B cell (primary cell): ENCODE results near the gene KLHL6. TPM values are rescaled to one million over a fixed set of nuclear protein-coding genes. Genes with fewer than 3 reads are reported as not detected.

ENCODE experiments used
- ATAC-seq: fragments of 200-7000 bp; cut with Tn5 transposase; one replicate; pipeline ENCODE4 v1.10.0; 2021; ENCODE audit warnings: low read depth, mild to moderate bottlenecking, moderate number of reproducible peaks, moderate library complexity
- CTCF ChIA-PET: fragments of 350-600 bp; sonication (Branson Sonifier 250); formaldehyde crosslinking; loops from one replicate; lab custom pipeline; 2021; ENCODE audit warnings: antibody characterized with exemption, inconsistent platforms; lab: Charles Lee
- POLR2A ChIA-PET: fragments of 350-600 bp; sonication (Branson Sonifier 250); formaldehyde crosslinking; loops from one replicate; lab custom pipeline; 2021; ENCODE audit warnings: antibody characterized with exemption; lab: Charles Lee
- DNase-seq: peaks from one replicate; pipeline ENCODE4 v3.0.0; 2013
- H2AFZ ChIP-seq: 2 replicates; pipeline ENCODE4 v1.6.1; 2012; ENCODE audit warnings: mild to moderate bottlenecking, low read depth, low read length; ENCODE audit not compliant: insufficient read depth, poor library complexity, severe bottlenecking
- H3K27ac ChIP-seq, 2 donors: 1 replicate in 1 of 2; 2 replicates in 1 of 2; pipeline ENCODE4 v1.5.1; 2012 to 2013; ENCODE audit warnings: low read length in 2 of 2, mild to moderate bottlenecking in 2 of 2, moderate library complexity in 1 of 2
- H3K27me3 ChIP-seq, 4 experiments: fragments of 200-600 bp in 1 of 4; sonication (generic) in 1 of 4; replicated peaks in 1 of 4; 1 replicate in 2 of 4; 2 replicates in 2 of 4; pipeline versions ENCODE4 v1.6.1 to v1.7.0; 2013 to 2016; ENCODE audit warnings: low read length in 3 of 4, mild to moderate bottlenecking in 2 of 4, mixed read lengths in 1 of 4, moderate library complexity in 1 of 4; ENCODE audit not compliant: insufficient read depth in 4 of 4, control insufficient read depth in 3 of 4; ENCODE audit errors: control extremely low read depth in 1 of 4
- H3K36me3 ChIP-seq, 2 experiments: replicated peaks in 1 of 2; 1 replicate in 1 of 2; 2 replicates in 1 of 2; pipeline versions ENCODE4 v1.6.1 to v1.7.1; 2013; ENCODE audit warnings: low read length in 1 of 2; ENCODE audit not compliant: insufficient read depth in 2 of 2, control insufficient read depth in 1 of 2; ENCODE audit errors: control extremely low read depth in 1 of 2, extremely low read depth in 1 of 2
- H3K4me1 ChIP-seq, 2 donors: fragments of 200-600 bp in 1 of 2; sonication (generic) in 1 of 2; 1 replicate in 1 of 2; 2 replicates in 1 of 2; pipeline versions ENCODE4 v1.5.1 to v1.6.1; 2013 to 2017; ENCODE audit warnings: low read length in 2 of 2; ENCODE audit not compliant: control insufficient read depth in 2 of 2, insufficient read depth in 2 of 2
- H3K4me2 ChIP-seq: replicated peaks from 2 replicates; pipeline ENCODE3; 2012; ENCODE audit warnings: mild to moderate bottlenecking, low read depth, low read length; ENCODE audit not compliant: poor library complexity, severe bottlenecking
- H3K4me3 ChIP-seq, 5 experiments: fragments of 200-600 bp in 1 of 5; sonication (generic) in 1 of 5; 1 replicate in 3 of 5; 2 replicates in 2 of 5; pipeline versions ENCODE4 v1.5.1 to v1.7.0; 2011 to 2016; ENCODE audit warnings: low read length in 4 of 5, mild to moderate bottlenecking in 4 of 5, low read depth in 2 of 5, control low read depth in 1 of 5, moderate library complexity in 1 of 5; ENCODE audit not compliant: insufficient read depth in 1 of 5; ENCODE audit errors: control extremely low read depth in 1 of 5, extremely low read depth in 1 of 5
- H3K79me2 ChIP-seq: fragments of 200-600 bp; sonication (generic); one replicate; pipeline ENCODE4 v1.6.0; 2016; ENCODE audit warnings: low read length; ENCODE audit not compliant: control insufficient read depth, insufficient read depth
- H3K9ac ChIP-seq: fragments of 200-600 bp; sonication (generic); 2 replicates; pipeline ENCODE4 v1.6.1; 2017; ENCODE audit warnings: mild to moderate bottlenecking, low read length, moderate library complexity
- H3K9me3 ChIP-seq, 3 donors: one replicate each; pipeline versions ENCODE4 v1.6.1 to v1.7.1; 2013; ENCODE audit warnings: low read length in 2 of 3; ENCODE audit not compliant: control insufficient read depth in 2 of 3, insufficient read depth in 1 of 3; ENCODE audit errors: control extremely low read depth in 1 of 3
- H4K20me1 ChIP-seq: 2 replicates; pipeline ENCODE4 v1.6.0; 2012; ENCODE audit warnings: mild to moderate bottlenecking, low read length; ENCODE audit not compliant: insufficient read depth, control insufficient read depth, poor library complexity, severe bottlenecking
- H3K27ac Mint-ChIP-seq: one replicate; pipeline ENCODE4 v1.8.0; 2021; ENCODE audit warnings: mixed read lengths
- H3K27me3 Mint-ChIP-seq: one replicate; pipeline ENCODE4 v1.8.0; 2021; ENCODE audit warnings: mixed read lengths
- H3K4me1 Mint-ChIP-seq: one replicate; pipeline ENCODE4 v1.8.0; 2021; ENCODE audit warnings: mixed read lengths
- H3K4me3 Mint-ChIP-seq: one replicate; pipeline ENCODE4 v1.8.0; 2021; ENCODE audit warnings: mixed read lengths
- H3K9me3 Mint-ChIP-seq: one replicate; pipeline ENCODE4 v1.8.0; 2022; ENCODE audit warnings: mixed read lengths; ENCODE audit not compliant: insufficient read depth
- EZH2 ChIP-seq: IDR thresholded peaks from 2 replicates; pipeline ENCODE4 v1.6.1; 2012; ENCODE audit warnings: borderline replicate concordance, low read depth, mild to moderate bottlenecking, moderate library complexity, low read length; ENCODE audit not compliant: insufficient read depth, poor library complexity, severe bottlenecking
- WGBS: methylation state at CpG from one replicate; pipeline ENCODE4 v1.1.5; 2013; ENCODE audit warnings: missing lambda C conversion rate; ENCODE audit not compliant: insufficient coverage; 5-methylcytosine and 5-hydroxymethylcytosine counted together
- intact Hi-C: fragments of 100-400 bp; cut with micrococcal nuclease; formaldehyde crosslinking; loops from one replicate; pipeline ENCODE4 v1.10.0; 2022
- polyA plus RNA-seq: library from polyadenylated mRNA; depleted of rRNA; stranded (reverse); fragments of >200 nt; gene quantifications from 2 replicates; pipeline ENCODE4 v1.2.3, GENCODE V29; 2012
- total RNA-seq, 2 donors: library from RNA; stranded (reverse); fragments of 120-200 nt in 1 of 2; gene quantifications; 1 replicate in 1 of 2; 2 replicates in 1 of 2; pipeline versions ENCODE4 v1.2.3 to v1.2.4, GENCODE V29; 2013 to 2022
- TF ChIP-seq, protein P1 (sequence below): fragments of 200-600 bp; IDR thresholded peaks from one replicate; pipeline ENCODE4 v1.8.0; 2022; ENCODE audit warnings: antibody characterized with exemption, mild to moderate bottlenecking

Gene KLHL6
- total and polyA plus RNA-seq, 2 donors (not counting 1 experiment from before 2014, with no cell fraction given), result 29.6 to 69.7 TPM

- Mint-ChIP-seq H3K27ac (no peak overlapping the region), H3K27me3 (no peaks in the 10 kb centered on the region), H3K4me1 (peaks cover 55% of the 10 kb centered on the region), H3K4me3 (no peak overlapping the region), H3K9me3 (no peaks in the 10 kb centered on the region)
- H3K79me2 ChIP-seq, result no peaks in the 10 kb centered on the region
- peaks cover 0 to 3% (median 0%) of the 10 kb centered on the region in 3 donors for H3K9me3 ChIP-seq
- no peak for ATAC-seq
- no peak for DNase-seq
- intact Hi-C loops, result no loop called here
- peaks cover 21 to 48% of the 10 kb centered on the region in 2 donors for H3K4me1 ChIP-seq
- CTCF ChIA-PET, result interaction anchor here (0.7 to 1.2 kb wide), 2 partner anchors 9 to 53 kb away, joined by 3 read pairs; no protein-coding TSS in a partner anchor
- POLR2A ChIA-PET, result no interaction called here
- H3K36me3 ChIP-seq, result no peaks in the 10 kb centered on the region
- no peak overlapping the region for H3K4me3 ChIP-seq
- H3K27me3 ChIP-seq, result peaks cover 0 to 8% (median 0%) of the 10 kb centered on the region in 4 experiments
- WGBS, result 96% methylated on average over 4 of the region's 5 CpGs
- H4K20me1 ChIP-seq, result no peaks in the 10 kb centered on the region
- H3K4me2 ChIP-seq, result no peak overlapping the region
- no peak overlapping the region for H3K27ac ChIP-seq
- H2AFZ ChIP-seq, result no peak overlapping the region
- no peak for TF ChIP-seq EZH2
- TF ChIP-seq, protein P1, sequence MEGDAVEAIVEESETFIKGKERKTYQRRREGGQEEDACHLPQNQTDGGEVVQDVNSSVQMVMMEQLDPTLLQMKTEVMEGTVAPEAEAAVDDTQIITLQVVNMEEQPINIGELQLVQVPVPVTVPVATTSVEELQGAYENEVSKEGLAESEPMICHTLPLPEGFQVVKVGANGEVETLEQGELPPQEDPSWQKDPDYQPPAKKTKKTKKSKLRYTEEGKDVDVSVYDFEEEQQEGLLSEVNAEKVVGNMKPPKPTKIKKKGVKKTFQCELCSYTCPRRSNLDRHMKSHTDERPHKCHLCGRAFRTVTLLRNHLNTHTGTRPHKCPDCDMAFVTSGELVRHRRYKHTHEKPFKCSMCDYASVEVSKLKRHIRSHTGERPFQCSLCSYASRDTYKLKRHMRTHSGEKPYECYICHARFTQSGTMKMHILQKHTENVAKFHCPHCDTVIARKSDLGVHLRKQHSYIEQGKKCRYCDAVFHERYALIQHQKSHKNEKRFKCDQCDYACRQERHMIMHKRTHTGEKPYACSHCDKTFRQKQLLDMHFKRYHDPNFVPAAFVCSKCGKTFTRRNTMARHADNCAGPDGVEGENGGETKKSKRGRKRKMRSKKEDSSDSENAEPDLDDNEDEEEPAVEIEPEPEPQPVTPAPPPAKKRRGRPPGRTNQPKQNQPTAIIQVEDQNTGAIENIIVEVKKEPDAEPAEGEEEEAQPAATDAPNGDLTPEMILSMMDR, result no peak
- no peak overlapping the region for H3K9ac ChIP-seq
Measured at GRCh38 chr3:183583331-183584245, 28.1 kb upstream of the KLHL6 start.

DNA sequence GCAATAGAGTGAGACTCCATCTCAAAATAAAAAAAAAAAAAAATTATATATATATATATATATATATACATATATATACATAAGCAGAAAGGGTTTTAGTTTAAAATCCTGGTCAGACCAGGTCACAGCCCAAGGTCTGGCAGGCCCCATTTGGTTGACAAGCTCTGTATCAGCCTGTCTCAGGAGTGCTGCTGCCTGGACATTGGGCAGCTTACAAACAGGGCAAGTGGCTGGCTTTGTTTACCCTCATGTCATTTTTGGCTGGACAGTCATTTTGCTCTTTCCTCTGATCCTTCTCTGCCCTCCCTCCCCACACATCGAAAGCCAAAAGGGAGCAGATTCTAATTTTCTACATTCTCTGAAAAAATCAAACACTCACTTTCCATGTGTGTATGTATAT is 26.7 kb upstream of the KLHL6 start:
- Histone ChIP-seq H3K27me3 (peaks cover 0 to 16% (median 1%) of the 10 kb centered on the region in 4 experiments), H3K9me3 (peaks cover 0 to 3% (median 0%) of the 10 kb centered on the region in 3 donors), H4K20me1 (no peaks in the 10 kb centered on the region), H3K4me3 (no peak overlapping the region), H3K9ac (no peak overlapping the region), H3K4me1 (peaks cover 12 to 46% of the 10 kb centered on the region in 2 donors), H3K27ac (no peak overlapping the region), H2AFZ (no peak overlapping the region), H3K36me3 (no peaks in the 10 kb centered on the region), H3K79me2 (no peaks in the 10 kb centered on the region), H3K4me2 (no peak overlapping the region)
- H3K27ac Mint-ChIP-seq, result no peak overlapping the region
- H3K27me3 Mint-ChIP-seq, result peaks cover 8% of the 10 kb centered on the region
- ATAC-seq (no peak), DNase-seq (no peak)
- no peaks in the 10 kb centered on the region for H3K9me3 Mint-ChIP-seq
- H3K4me3 Mint-ChIP-seq, result no peak overlapping the region
- TF ChIP-seq, protein P1, result no peak
- no peak for TF ChIP-seq EZH2
- no CpG with 5 or more reads among the region's 1 CpG for WGBS
- POLR2A ChIA-PET, result interaction anchor here (0.7 kb wide), 1 partner anchor 11 kb away, joined by 3 read pairs; no protein-coding TSS in a partner anchor
- CTCF ChIA-PET, result interaction anchor here (0.7 to 1.1 kb wide), 2 partner anchors 9 to 15 kb away, joined by 3 to 5 read pairs; no protein-coding TSS in a partner anchor
- H3K4me1 Mint-ChIP-seq, result peaks cover 55% of the 10 kb centered on the region
- intact Hi-C loops, result no loop called here
